WTC11 (cell line): Measurements from ENCODE around the gene KLHDC4. TPM values are rescaled to one million over a fixed set of nuclear protein-coding genes. Genes with fewer than 3 reads are reported as not detected.

ENCODE experiments used
- ATAC-seq: fragments of 200-7000 bp; cut with Tn5 transposase; 2 replicates; pipeline ENCODE4 v1.10.0; 2021; ENCODE audit warnings: mild to moderate bottlenecking, moderate library complexity
- CTCF ChIA-PET: fragments of 300-600 bp; sonication (Branson Sonifier 250); formaldehyde crosslinking; loops from one replicate; lab custom pipeline; 2021; ENCODE audit warnings: antibody characterized with exemption; lab: Charles Lee
- POLR2A ChIA-PET: fragments of 350-600 bp; sonication (Branson Sonifier 250); formaldehyde crosslinking; loops from one replicate; lab custom pipeline; 2021; ENCODE audit warnings: antibody characterized with exemption; lab: Charles Lee
- DNase-seq: peaks from one replicate; pipeline ENCODE4 v3.0.0; 2021; ENCODE audit warnings: low spot score
- H3K27ac Mint-ChIP-seq: 2 replicates; pipeline ENCODE4 v1.8.0; 2021; ENCODE audit warnings: mixed read lengths
- H3K27me3 Mint-ChIP-seq: 2 replicates; pipeline ENCODE4 v1.8.0; 2021; ENCODE audit warnings: low read depth, mild to moderate bottlenecking, moderate library complexity, mixed read lengths
- H3K36me3 Mint-ChIP-seq: 2 replicates; pipeline ENCODE4 v1.8.0; 2021; ENCODE audit warnings: mixed read lengths
- H3K4me1 Mint-ChIP-seq: 2 replicates; pipeline ENCODE4 v1.8.0; 2022; ENCODE audit warnings: mixed read lengths
- H3K4me3 Mint-ChIP-seq: 2 replicates; pipeline ENCODE4 v1.8.0; 2021; ENCODE audit warnings: mild to moderate bottlenecking, moderate library complexity, mixed read lengths
- H3K9me3 Mint-ChIP-seq: 2 replicates; pipeline ENCODE4 v1.8.0; 2021; ENCODE audit warnings: mixed read lengths
- HMGXB4 ChIP-seq: sonication (generic); formaldehyde crosslinking; IDR thresholded peaks from 2 replicates; pipeline ENCODE4 v1.8.1; 2023; ENCODE audit warnings: mild to moderate bottlenecking, moderate library complexity, missing genetic modification reagents
- MYBL2 ChIP-seq: sonication (generic); formaldehyde crosslinking; IDR thresholded peaks from 2 replicates; pipeline ENCODE4 v1.8.1; 2023; ENCODE audit warnings: mild to moderate bottlenecking, moderate library complexity, missing genetic modification reagents
- NR2C2 ChIP-seq: sonication (generic); formaldehyde crosslinking; IDR thresholded peaks from 2 replicates; pipeline ENCODE4 v1.8.0; 2022; ENCODE audit warnings: mild to moderate bottlenecking, missing genetic modification reagents
- PRDM15 ChIP-seq: sonication (generic); formaldehyde crosslinking; IDR thresholded peaks from 2 replicates; pipeline ENCODE4 v1.8.0; 2022; ENCODE audit warnings: missing genetic modification reagents
- SMAD3 ChIP-seq: sonication (generic); formaldehyde crosslinking; IDR thresholded peaks from 2 replicates; pipeline ENCODE4 v1.8.0; 2022; ENCODE audit warnings: missing genetic modification reagents, mild to moderate bottlenecking, borderline replicate concordance
- SMAD4 ChIP-seq: sonication (generic); formaldehyde crosslinking; IDR thresholded peaks from 2 replicates; pipeline ENCODE4 v1.8.0; 2022; ENCODE audit warnings: mild to moderate bottlenecking, missing genetic modification reagents
- ZNF232 ChIP-seq: sonication (generic); formaldehyde crosslinking; IDR thresholded peaks from 2 replicates; pipeline ENCODE4 v1.8.0; 2022; ENCODE audit warnings: mild to moderate bottlenecking, missing genetic modification reagents
- ZNF396 ChIP-seq: fragments of 250-450 bp; sonication (Bioruptor Pico); IDR thresholded peaks from 2 replicates; pipeline ENCODE4 v1.8.0; 2021; ENCODE audit warnings: mild to moderate bottlenecking, moderate library complexity, borderline replicate concordance
- ZNF425 ChIP-seq: fragments of 250-450 bp; sonication (Bioruptor Pico); conservative IDR thresholded peaks from 2 replicates; pipeline ENCODE4 v1.9.0; 2021; ENCODE audit warnings: mild to moderate bottlenecking
- total RNA-seq: library from RNA; stranded (reverse); gene quantifications from 3 replicates; pipeline ENCODE4 v1.2.3, GENCODE V29; 2021
- TF ChIP-seq, protein P1 (sequence below): sonication (generic); formaldehyde crosslinking; IDR thresholded peaks from 2 replicates; pipeline ENCODE4 v1.8.0; 2022; ENCODE audit warnings: mild to moderate bottlenecking, missing genetic modification reagents
- TF ChIP-seq, protein P2 (sequence below): sonication (generic); formaldehyde crosslinking; IDR thresholded peaks from 2 replicates; pipeline ENCODE4 v1.8.1; 2023; ENCODE audit warnings: mild to moderate bottlenecking, missing genetic modification reagents, moderate library complexity
- TF ChIP-seq, protein P3 (sequence below): sonication (generic); formaldehyde crosslinking; IDR thresholded peaks from 2 replicates; pipeline ENCODE4 v1.8.0; 2023; ENCODE audit warnings: missing genetic modification reagents, mild to moderate bottlenecking, borderline replicate concordance

Gene KLHDC4
- total RNA-seq, 1 experiment from 2014 or later, result 63.6 TPM

DNA sequence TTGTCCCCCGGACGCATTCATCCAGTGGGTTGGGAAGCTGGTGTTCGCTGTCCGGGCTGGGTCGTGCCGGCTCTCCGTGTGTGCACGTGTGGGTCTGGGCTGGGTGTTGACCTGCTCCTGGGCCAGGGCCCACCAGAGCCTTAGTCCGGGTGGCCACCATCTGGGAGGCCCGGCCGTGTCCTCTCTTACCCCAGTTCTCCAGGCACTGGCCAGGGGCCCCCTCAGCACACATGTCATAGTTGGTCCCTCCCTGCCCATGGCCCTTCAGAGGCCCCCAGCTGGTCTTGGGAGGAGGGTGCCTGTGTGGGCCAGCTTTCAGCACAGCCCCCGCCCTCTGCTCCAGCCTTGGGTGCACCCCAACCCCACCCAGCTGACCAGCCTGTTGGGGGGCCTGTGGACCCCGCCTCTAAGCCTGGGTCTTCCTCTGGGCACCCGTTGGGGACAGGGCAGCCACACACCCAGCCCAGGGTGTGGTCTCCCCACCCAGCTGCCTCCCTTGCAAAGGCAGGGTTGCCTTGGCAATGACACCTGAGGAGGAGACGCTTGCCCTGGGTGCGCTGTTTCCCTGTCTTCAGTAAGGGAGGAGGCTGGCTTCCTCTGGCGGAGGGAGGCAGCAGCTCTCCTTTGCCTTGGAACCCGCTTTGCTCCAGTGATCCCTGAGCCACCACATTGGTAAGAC, 86.1 kb downstream of the KLHDC4 start:
- TF ChIP-seq NR2C2 (CRISPR knock-in tag), result no peak
- TF ChIP-seq ZNF396 (CRISPR knock-in tag), result no peak
- TF ChIP-seq, protein P1, sequence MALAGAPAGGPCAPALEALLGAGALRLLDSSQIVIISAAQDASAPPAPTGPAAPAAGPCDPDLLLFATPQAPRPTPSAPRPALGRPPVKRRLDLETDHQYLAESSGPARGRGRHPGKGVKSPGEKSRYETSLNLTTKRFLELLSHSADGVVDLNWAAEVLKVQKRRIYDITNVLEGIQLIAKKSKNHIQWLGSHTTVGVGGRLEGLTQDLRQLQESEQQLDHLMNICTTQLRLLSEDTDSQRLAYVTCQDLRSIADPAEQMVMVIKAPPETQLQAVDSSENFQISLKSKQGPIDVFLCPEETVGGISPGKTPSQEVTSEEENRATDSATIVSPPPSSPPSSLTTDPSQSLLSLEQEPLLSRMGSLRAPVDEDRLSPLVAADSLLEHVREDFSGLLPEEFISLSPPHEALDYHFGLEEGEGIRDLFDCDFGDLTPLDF (CRISPR knock-in tag), result no peak
- no peak for TF ChIP-seq HMGXB4 (CRISPR knock-in tag)
- no peak for TF ChIP-seq PRDM15 (CRISPR knock-in tag)
- no peak for TF ChIP-seq SMAD3 (CRISPR knock-in tag)
- no peak for TF ChIP-seq SMAD4 (CRISPR knock-in tag)
- TF ChIP-seq, protein P2, sequence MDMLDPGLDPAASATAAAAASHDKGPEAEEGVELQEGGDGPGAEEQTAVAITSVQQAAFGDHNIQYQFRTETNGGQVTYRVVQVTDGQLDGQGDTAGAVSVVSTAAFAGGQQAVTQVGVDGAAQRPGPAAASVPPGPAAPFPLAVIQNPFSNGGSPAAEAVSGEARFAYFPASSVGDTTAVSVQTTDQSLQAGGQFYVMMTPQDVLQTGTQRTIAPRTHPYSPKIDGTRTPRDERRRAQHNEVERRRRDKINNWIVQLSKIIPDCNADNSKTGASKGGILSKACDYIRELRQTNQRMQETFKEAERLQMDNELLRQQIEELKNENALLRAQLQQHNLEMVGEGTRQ (CRISPR knock-in tag), result no peak
- TF ChIP-seq, protein P3, sequence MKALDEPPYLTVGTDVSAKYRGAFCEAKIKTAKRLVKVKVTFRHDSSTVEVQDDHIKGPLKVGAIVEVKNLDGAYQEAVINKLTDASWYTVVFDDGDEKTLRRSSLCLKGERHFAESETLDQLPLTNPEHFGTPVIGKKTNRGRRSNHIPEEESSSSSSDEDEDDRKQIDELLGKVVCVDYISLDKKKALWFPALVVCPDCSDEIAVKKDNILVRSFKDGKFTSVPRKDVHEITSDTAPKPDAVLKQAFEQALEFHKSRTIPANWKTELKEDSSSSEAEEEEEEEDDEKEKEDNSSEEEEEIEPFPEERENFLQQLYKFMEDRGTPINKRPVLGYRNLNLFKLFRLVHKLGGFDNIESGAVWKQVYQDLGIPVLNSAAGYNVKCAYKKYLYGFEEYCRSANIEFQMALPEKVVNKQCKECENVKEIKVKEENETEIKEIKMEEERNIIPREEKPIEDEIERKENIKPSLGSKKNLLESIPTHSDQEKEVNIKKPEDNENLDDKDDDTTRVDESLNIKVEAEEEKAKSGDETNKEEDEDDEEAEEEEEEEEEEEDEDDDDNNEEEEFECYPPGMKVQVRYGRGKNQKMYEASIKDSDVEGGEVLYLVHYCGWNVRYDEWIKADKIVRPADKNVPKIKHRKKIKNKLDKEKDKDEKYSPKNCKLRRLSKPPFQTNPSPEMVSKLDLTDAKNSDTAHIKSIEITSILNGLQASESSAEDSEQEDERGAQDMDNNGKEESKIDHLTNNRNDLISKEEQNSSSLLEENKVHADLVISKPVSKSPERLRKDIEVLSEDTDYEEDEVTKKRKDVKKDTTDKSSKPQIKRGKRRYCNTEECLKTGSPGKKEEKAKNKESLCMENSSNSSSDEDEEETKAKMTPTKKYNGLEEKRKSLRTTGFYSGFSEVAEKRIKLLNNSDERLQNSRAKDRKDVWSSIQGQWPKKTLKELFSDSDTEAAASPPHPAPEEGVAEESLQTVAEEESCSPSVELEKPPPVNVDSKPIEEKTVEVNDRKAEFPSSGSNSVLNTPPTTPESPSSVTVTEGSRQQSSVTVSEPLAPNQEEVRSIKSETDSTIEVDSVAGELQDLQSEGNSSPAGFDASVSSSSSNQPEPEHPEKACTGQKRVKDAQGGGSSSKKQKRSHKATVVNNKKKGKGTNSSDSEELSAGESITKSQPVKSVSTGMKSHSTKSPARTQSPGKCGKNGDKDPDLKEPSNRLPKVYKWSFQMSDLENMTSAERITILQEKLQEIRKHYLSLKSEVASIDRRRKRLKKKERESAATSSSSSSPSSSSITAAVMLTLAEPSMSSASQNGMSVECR (CRISPR knock-in tag), result no peak
- TF ChIP-seq MYBL2, result no peak
- no peak for TF ChIP-seq ZNF425
- TF ChIP-seq ZNF232 (CRISPR knock-in tag), result no peak
- no peak overlapping the region for H3K27ac Mint-ChIP-seq
- peaks cover 4% of the 10 kb centered on the region for H3K4me1 Mint-ChIP-seq
- H3K27me3 Mint-ChIP-seq, result no peaks in the 10 kb centered on the region
- ChIA-PET CTCF (interaction anchor here (1.2 to 2.3 kb wide), 7 partner anchors 12 to 108 kb away, joined by 3 to 11 read pairs (median 9); no protein-coding TSS in a partner anchor), POLR2A (interaction anchor here (0.5 kb wide), 1 partner anchor 248 kb away, joined by 3 read pairs; no protein-coding TSS in a partner anchor)
- H3K36me3 Mint-ChIP-seq, result no peaks in the 10 kb centered on the region
- H3K4me3 Mint-ChIP-seq, result no peak overlapping the region
- no peaks in the 10 kb centered on the region for H3K9me3 Mint-ChIP-seq
- ATAC-seq (no peak), DNase-seq (no peak)
